ENCODE data around the gene ALKBH5. TPM values are rescaled to one million over a fixed set of nuclear protein-coding genes. Genes with fewer than 3 reads are reported as not detected.

The ALKBH5 gene
- polyA plus RNA-seq, 3 donors: 50.4 to 79.1 (median 78.9) TPM

GRCh38 chr17:18157354-18157985 is 26.2 kb upstream of the ALKBH5 start:
- Histone ChIP-seq H3K4me2 (replicated peaks; ENCODE audit: extremely low read depth, low read length, poor library complexity, severe bottlenecking) (peak overlapping the region; percentile 88), H3K36me3 (replicated peaks in 1 of 2; ENCODE audit: control insufficient read depth in 1 of 2, insufficient read depth in 2 of 2, low read length in 2 of 2) (no peaks in the 10 kb centered on the region), H3K4me1 (ENCODE audit: control insufficient read depth in 1 of 2, insufficient read depth in 2 of 2, low read length in 2 of 2) (peaks cover 17 to 37% of the 10 kb centered on the region in 2 donors), H3K27ac (ENCODE audit: low read depth in 1 of 2, low read length in 2 of 2) (peak overlapping the region in 1 of 2 donors; percentile 81), H3K9ac (ENCODE audit: insufficient read depth, low read length, poor library complexity, severe bottlenecking) (no peak overlapping the region), H3K27me3 (ENCODE audit: control insufficient read depth in 2 of 2, insufficient read depth in 2 of 2, low read length in 2 of 2) (no peaks in the 10 kb centered on the region), H3K4me3 (replicated peaks in 1 of 3; ENCODE audit: low read depth in 2 of 3, low read length in 3 of 3) (peak overlapping the region in 1 of 3 experiments; percentile 79), H3K79me2 (ENCODE audit: insufficient read depth, low read length) (no peaks in the 10 kb centered on the region), H4K20me1 (ENCODE audit: insufficient read depth, low read length) (no peaks in the 10 kb centered on the region), H2AFZ (ENCODE audit: insufficient read depth, low read depth, low read length, poor library complexity, severe bottlenecking) (peak overlapping the region; percentile 88), H3K9me3 (replicated peaks in 1 of 2; ENCODE audit: control insufficient read depth in 1 of 2, insufficient read depth in 1 of 2, low read length in 2 of 2) (no peaks in the 10 kb centered on the region)
- peak overlapping the region in 6 of 7 donors; percentile 28 to 97 (median 90) for H3K27ac Mint-ChIP-seq
- peak in 2 of 3 donors; percentile 7 to 45 for DNase-seq
- TF ChIP-seq CTCF (IDR thresholded peaks at IDR 0.05): no peak
- no peaks in the 10 kb centered on the region for H3K36me3 Mint-ChIP-seq
- H3K4me1 Mint-ChIP-seq: peaks cover 29% of the 10 kb centered on the region
- no peaks in the 10 kb centered on the region for H3K9me3 Mint-ChIP-seq
- 66% methylated on average over 20 of the region's 22 CpGs for whole genome bisulfite sequencing (ENCODE audit: insufficient coverage)
- intact Hi-C loops (cut with micrococcal nuclease): no loop called here
- no peak overlapping the region for H3K4me3 Mint-ChIP-seq
- peaks cover 0 to 8% (median 4%) of the 10 kb centered on the region in 3 donors for H3K27me3 Mint-ChIP-seq (ENCODE audit: low read depth in 3 of 3)

GRCh38 chr17:18158022-18158600 is 25.5 kb upstream of the ALKBH5 start:
- H3K27ac ChIP-seq (ENCODE audit: low read depth in 1 of 2, low read length in 2 of 2): peak overlapping the region in 1 of 2 donors; percentile 81
- H3K4me3 Mint-ChIP-seq: peak overlapping the region; percentile 82 to 89
- H4K20me1 ChIP-seq (ENCODE audit: insufficient read depth, low read length): no peaks in the 10 kb centered on the region
- H2AFZ ChIP-seq (ENCODE audit: insufficient read depth, low read depth, low read length, poor library complexity, severe bottlenecking): peak overlapping the region; percentile 88
- no peaks in the 10 kb centered on the region for H3K36me3 ChIP-seq (replicated peaks in 1 of 2; ENCODE audit: control insufficient read depth in 1 of 2, insufficient read depth in 2 of 2, low read length in 2 of 2)
- peak overlapping the region; percentile 59 for H3K9ac ChIP-seq (ENCODE audit: insufficient read depth, low read length, poor library complexity, severe bottlenecking)
- peaks cover 13 to 32% of the 10 kb centered on the region in 2 donors for H3K4me1 ChIP-seq (ENCODE audit: control insufficient read depth in 1 of 2, insufficient read depth in 2 of 2, low read length in 2 of 2)
- no peaks in the 10 kb centered on the region for H3K27me3 ChIP-seq (ENCODE audit: control insufficient read depth in 2 of 2, insufficient read depth in 2 of 2, low read length in 2 of 2)
- DNase-seq: peak; percentile 79 to 89 (median 88)
- H3K36me3 Mint-ChIP-seq: no peaks in the 10 kb centered on the region
- H3K4me2 ChIP-seq (replicated peaks; ENCODE audit: extremely low read depth, low read length, poor library complexity, severe bottlenecking): peak overlapping the region; percentile 88
- 3% methylated on average over 21 of the region's 26 CpGs for WGBS (ENCODE audit: insufficient coverage)
- TF ChIP-seq CTCF (IDR thresholded peaks at IDR 0.05): no peak
- H3K27ac Mint-ChIP-seq: peak overlapping the region in 6 of 7 donors; percentile 78 to 97 (median 93)
- H3K9me3 Mint-ChIP-seq: no peaks in the 10 kb centered on the region
- peaks cover 0 to 6% (median 6%) of the 10 kb centered on the region in 3 donors for H3K27me3 Mint-ChIP-seq (ENCODE audit: low read depth in 3 of 3)
- H3K4me3 ChIP-seq (replicated peaks in 1 of 3; ENCODE audit: low read depth in 2 of 3, low read length in 3 of 3): peak overlapping the region; percentile 37 to 79 (median 58)
- H3K4me1 Mint-ChIP-seq: peaks cover 23% of the 10 kb centered on the region
- intact Hi-C loops (cut with micrococcal nuclease): no loop called here
- H3K79me2 ChIP-seq (ENCODE audit: insufficient read depth, low read length): no peaks in the 10 kb centered on the region
- no peaks in the 10 kb centered on the region for H3K9me3 ChIP-seq (replicated peaks in 1 of 2; ENCODE audit: control insufficient read depth in 1 of 2, insufficient read depth in 1 of 2, low read length in 2 of 2)

Measured in CD14-positive monocyte (primary cell).